NCI-H82 treated with DMSO at 0.1 percent for 48 hours (cell line): ENCODE measurements around the gene ABCA9.
"Not testable (repeated sequence)": the region's sequence is repeated elsewhere in the genome, so short reads cannot be mapped to it uniquely, and the experiment has no call there.

Experiments used
- DNase-seq: peaks from one replicate; lab custom pipeline; 2025; ENCODE audit not compliant: unreplicated experiment; lab: John Stamatoyannopoulos, UW

Gene ABCA9

GRCh38 chr17:69044371-69044770, 16.4 kb downstream of the ABCA9 start:
- DNase-seq, result no peak

GRCh38 chr17:69043098-69043734, 17.5 kb downstream of the ABCA9 start:
- no peak for DNase-seq

- no peak for DNase-seq
Observed at GRCh38 chr17:69042308-69042707, 18.4 kb downstream of the ABCA9 start.

DNA sequence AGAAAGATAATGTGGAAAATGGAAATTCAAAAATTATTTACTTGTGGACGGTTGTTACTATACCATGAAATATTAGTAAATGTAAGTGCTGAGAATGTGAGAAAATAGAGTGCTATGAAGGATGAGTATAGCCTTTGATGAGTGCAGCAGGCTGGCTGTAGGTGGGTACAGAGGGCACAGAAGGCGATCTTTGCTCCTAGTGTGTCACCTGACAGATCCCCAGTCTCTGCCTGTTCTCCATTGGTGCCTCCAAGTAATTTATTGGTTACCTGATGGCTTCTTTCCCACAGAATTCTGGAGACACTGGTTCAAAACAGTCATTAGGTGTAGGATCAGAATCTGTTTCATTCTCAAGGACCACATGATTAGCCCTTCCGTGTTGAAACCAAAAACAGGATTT, 28.9 kb downstream of the ABCA9 start:
- DNase-seq, result no peak

DNA sequence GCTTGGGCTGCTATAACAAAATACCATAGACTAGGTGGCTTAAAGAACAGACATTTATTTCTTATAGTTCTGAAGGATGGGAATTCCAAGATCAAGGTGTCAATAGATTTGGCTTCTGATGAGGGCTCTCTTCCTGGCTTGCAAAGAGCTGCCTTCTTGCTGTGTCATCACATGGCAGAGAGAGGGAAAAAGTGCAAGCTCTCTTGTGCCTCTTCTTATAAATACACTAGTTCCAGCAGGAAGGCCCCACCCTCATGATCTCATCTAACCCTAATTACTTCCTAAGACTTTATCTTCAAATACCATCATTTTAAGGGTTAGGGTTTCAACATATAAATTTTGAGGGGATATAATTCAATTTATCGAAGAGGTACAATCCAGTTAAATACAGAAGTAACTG, 30.6 kb downstream of the ABCA9 start:
- no peak for DNase-seq

GRCh38 chr17:69018687-69019086, 42.0 kb downstream of the ABCA9 start:
- no peak for DNase-seq

GRCh38 chr17:69018022-69018615, 42.6 kb downstream of the ABCA9 start:
- DNase-seq, result no peak

- DNase-seq, result no peak
Observed at GRCh38 chr17:69015631-69016030, 45.1 kb downstream of the ABCA9 start.

DNA sequence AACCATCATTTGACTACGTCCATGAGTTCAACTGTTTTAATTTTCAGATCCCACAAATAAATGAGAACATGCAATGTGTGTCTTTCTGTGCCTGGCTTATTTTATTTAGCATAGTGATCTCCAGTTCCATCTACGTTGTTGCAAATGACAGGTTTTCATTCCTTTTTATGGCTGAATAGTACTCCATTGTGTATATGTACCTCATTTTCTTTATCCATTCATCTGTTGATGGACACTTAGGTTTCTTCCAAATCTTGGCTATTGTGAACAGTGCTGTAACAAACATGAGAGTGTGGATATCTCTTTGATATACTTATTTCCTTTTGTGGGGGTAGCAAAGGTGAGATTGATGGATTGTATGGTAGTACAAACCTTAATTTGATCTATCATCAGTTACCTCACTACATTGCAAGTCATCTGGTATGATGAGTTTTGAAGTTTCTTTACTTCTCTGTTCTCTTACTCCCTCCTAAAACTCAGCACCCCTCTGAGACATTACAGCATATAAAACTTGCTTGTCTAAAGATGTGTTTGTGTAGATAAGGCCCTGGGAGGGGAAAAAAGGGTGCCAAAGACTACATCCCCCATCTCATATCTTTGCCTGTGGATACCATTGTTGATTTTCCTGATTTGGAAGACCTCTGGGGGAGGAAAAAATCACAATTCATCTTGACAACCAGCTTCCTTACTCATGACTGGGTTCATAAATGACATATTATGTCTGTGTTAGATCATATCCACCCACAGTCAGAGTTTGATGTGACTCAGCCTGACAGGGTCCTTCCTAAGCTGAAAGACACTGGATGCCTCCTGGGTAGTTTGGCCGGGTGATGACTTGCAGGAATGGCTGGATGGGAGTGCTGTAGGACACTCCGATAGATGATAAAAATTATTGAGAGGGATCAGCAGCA, 47.6 kb downstream of the ABCA9 start:
- no peak for DNase-seq

GRCh38 chr17:69009930-69010329, 50.8 kb downstream of the ABCA9 start:
- no peak for DNase-seq

GRCh38 chr17:69004759-69005158, 56.0 kb downstream of the ABCA9 start:
- not testable (repeated sequence) for DNase-seq

DNA sequence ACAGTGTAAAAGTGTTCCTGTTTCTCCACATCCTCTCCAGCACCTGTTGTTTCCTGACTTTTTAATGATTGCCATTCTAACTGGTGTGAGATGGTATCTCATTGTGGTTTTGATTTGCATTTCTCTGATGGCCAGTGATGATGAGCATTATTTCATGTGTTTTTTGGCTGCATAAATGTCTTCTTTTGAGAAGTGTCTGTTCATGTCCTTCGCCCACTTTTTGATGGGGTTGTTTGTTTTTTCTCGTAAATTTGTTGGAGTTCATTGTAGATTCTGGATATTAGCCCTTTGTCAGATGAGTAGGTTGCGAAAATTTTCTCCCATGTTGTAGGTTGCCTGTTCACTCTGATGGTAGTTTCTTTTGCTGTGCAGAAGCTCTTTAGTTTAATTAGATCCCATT, 61.0 kb downstream of the ABCA9 start:
- not testable (repeated sequence) for DNase-seq

DNA sequence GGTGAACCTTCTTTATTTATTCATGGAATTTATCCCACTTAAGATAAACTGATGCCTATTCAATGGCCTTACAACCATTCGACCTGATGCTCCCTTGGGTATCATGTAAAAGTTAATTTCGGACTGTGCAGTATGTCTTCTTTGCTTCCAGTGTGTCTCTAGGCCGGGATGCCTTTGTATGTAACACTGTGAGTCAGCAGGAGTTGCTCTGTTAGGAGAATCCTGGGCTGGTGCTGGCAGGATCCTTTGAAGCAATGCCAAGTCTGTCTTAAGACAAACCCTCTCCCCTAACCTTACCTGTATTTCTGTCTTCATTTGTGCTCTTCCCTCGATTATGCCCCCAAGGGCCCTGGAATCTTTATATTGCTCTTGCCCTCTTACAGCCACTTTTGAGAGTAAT, 67.6 kb downstream of the ABCA9 start:
- no peak for DNase-seq

GRCh38 chr17:68987966-68988365, 72.8 kb downstream of the ABCA9 start:
- DNase-seq, result no peak

- no peak for DNase-seq
Observed at GRCh38 chr17:68981288-68981687, 79.4 kb downstream of the ABCA9 start.

- no peak for DNase-seq
Observed at GRCh38 chr17:68973098-68973846, 87.5 kb downstream of the ABCA9 start.

DNA sequence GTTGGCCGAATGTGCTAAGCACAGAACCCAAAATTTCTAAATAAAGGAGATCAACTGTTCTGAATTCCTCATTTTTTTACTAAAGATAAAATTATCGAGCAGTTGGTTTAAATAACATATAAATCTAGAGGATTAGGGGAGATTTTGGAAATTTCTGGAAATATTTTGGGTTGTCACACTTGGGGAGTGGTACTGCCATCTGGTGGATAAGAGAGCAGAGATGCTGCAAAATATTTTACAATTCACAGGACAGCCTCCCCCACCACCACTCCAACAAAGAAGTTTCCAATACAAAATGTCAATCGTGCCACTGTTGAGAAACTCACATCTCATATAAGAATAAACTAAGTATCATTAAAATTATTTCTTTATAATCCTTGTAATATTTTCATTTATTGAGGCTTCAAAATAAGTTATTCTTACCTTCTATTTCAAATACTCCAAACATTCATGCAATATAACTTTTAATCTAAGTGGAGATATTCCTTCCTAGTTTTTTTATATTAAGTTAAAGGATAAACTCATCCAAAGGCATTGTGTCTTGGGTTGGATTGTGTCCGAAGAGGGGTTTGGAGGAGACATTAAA, 88.5 kb downstream of the ABCA9 start:
- DNase-seq, result no peak

DNA sequence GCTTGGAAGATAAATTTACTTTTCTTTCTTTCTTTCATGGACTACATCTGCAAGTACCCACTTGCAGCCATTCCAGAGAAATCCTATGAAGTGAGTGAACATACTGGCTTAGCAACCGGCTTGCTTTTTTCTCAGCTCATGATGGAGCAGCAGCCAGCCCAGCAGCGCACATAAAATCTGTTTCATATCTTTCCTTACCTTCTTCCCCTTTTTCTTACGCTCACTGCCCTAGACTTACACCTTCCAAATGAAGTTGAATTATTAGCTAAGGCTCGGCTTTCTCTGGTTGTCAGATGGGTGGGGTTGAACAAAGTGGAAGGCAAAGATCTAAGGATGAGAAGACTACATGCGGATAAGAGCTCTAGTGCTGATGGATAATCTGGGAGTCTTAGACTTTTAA, 91.6 kb downstream of the ABCA9 start:
- DNase-seq, result no peak

GRCh38 chr17:68963958-68964357, 96.8 kb downstream of the ABCA9 start:
- no peak for DNase-seq

DNA sequence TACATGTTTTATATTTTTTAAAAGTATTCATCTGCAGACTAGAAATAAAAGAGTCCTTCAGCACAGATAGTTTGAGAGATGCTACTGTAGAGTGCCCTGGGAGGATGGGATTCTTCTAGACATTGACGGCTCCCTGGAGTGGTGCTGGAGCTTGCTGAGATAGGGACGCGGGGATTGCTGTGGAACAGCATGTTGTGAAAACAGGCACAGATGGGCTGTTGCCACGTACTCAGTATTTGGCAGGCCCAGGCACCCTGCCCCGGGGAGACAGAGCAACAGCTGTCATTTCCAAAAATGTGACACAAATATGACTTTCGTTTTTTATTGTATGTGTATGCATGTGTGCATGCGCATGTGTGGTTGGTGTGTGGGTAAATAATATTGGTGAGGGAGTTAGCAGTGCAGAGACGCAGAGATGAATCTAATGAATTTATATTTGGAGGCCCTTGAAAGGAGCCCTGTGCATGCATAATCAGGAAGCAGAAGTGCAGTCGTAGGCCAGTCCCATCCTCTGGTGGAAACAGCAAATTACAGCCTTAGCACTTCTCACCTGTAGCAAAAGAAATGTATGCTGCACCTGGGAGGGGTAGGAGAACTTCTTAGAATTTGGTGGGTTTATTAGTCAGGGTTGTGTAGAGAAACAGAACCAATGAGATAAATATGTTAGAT, 99.4 kb downstream of the ABCA9 start:
- DNase-seq, result no peak
